SK-N-MC (cell line): ENCODE data around the gene CSNK1G1.

Source experiments
- EZH2 ChIP-seq: fragments of 200-600 bp; sonication (generic); IDR thresholded peaks from one replicate; pipeline ENCODE4 v1.6.1; 2017; ENCODE audit warnings: antibody characterized with exemption
- POLR2AphosphoS5 ChIP-seq: IDR thresholded peaks from 2 replicates; pipeline ENCODE4 v1.6.1; 2012; ENCODE audit warnings: mild to moderate bottlenecking, low read depth, low read length, borderline replicate concordance

DNA sequence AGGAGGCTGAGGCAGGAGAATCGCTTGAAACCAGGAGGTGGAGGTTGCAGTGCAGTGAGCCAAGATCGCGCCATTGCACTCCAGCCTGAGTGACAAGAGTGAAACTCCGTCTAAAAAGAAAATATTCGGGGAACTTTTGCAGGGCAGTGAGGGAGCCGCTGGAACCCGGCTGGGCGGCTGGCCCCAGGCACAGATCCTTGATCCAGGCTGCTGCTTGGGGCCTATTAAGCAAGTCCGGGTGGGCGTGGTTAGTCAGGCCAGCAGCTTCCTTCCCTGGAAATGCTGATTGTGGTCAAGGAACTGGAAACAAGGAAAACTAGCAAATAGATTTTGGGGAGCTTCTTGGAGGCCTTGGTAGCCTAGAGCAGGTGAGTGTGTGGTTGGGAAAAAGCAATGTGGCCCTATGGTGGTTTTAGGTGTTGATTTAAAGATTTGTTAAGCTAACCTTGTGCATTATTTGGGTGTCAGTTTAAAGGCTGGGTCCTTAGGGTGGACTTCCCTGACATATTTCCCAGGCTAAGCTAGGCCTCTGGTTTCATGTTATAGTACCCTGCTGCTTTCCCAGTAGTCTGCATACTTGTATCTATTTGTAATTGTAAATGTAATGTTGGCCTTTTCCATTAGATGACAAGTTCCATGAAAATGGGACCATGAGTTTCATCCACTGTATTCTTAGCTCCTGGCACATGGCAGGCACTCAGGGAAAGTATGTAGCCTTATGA, 222.2 kb downstream of the CSNK1G1 start:
- TF ChIP-seq POLR2AphosphoS5, result no peak
- TF ChIP-seq EZH2, result no peak
